ENCODE results near the gene INF2.

The INF2 gene

GRCh38 chr14:104722938-104723650 is 33.7 kb downstream of the INF2 start:
- no peak for DNase-seq (ENCODE audit: low read depth in 2 of 2)
- H3K4me3 ChIP-seq (replicated peaks in 1 of 2; ENCODE audit: low read depth in 2 of 2, low read length in 2 of 2), result no peak overlapping the region

GRCh38 chr14:104723651-104724406 is 34.4 kb downstream of the INF2 start, which contains the start of gene ADSS1:
TSS of gene ADSS1 (plus strand) at chr14:104724229. CDS start at chr14:104724271, 42 bp downstream.
- H3K4me3 ChIP-seq (replicated peaks in 1 of 2; ENCODE audit: low read depth in 2 of 2, low read length in 2 of 2), result peak within 1 kb of the TSS; percentile 48 to 50
- peak; percentile 43 for TF ChIP-seq CTCF (IDR thresholded peaks at IDR 0.05; ENCODE audit: low read depth, low read length)
- peak; percentile 32 to 56 for DNase-seq (ENCODE audit: low read depth in 2 of 2)

More at GRCh38 chr14:104722938-104723650, 33.7 kb downstream of the INF2 start:
- no peak for TF ChIP-seq CTCF (IDR thresholded peaks at IDR 0.05; ENCODE audit: low read depth, low read length)

- H3K4me3 ChIP-seq (replicated peaks in 1 of 2; ENCODE audit: low read depth in 2 of 2, low read length in 2 of 2), result peak overlapping the region; percentile 46 to 48
- no peak for TF ChIP-seq CTCF (IDR thresholded peaks at IDR 0.05; ENCODE audit: low read depth, low read length)
- DNase-seq (ENCODE audit: low read depth in 2 of 2), result peak in 1 of 2 donors; percentile 20
Measured at GRCh38 chr14:104724407-104724980, 35.1 kb downstream of the INF2 start.

GRCh38 chr14:104724981-104725771 is 35.8 kb downstream of the INF2 start:
- peak; percentile 47 to 65 for DNase-seq (ENCODE audit: low read depth in 2 of 2)
- TF ChIP-seq CTCF (IDR thresholded peaks at IDR 0.05; ENCODE audit: low read depth, low read length), result peak; percentile 51
- peak overlapping the region; percentile 46 to 48 for H3K4me3 ChIP-seq (replicated peaks in 1 of 2; ENCODE audit: low read depth in 2 of 2, low read length in 2 of 2)

- no peak for DNase-seq (ENCODE audit: low read depth in 2 of 2)
- no peak overlapping the region for H3K4me3 ChIP-seq (replicated peaks in 1 of 2; ENCODE audit: low read depth in 2 of 2, low read length in 2 of 2)
- TF ChIP-seq CTCF (IDR thresholded peaks at IDR 0.05; ENCODE audit: low read depth, low read length), result no peak
Measured at GRCh38 chr14:104725772-104726548, 36.5 kb downstream of the INF2 start.

Data from cardiac fibroblast (primary cell).